T1000 (cell line): ENCODE results near the gene SHB.
"Not testable (repeated sequence)": the region's sequence is repeated elsewhere in the genome, so short reads cannot be mapped to it uniquely, and the experiment has no call there.

Experiments used
- DNase-seq: peaks from one replicate; lab custom pipeline; 2025; ENCODE audit warnings: mixed read lengths; lab: John Stamatoyannopoulos, UW

Gene SHB

GRCh38 chr9:37902796-37903646, 166.0 kb downstream of the SHB start:
- no peak for DNase-seq

DNA sequence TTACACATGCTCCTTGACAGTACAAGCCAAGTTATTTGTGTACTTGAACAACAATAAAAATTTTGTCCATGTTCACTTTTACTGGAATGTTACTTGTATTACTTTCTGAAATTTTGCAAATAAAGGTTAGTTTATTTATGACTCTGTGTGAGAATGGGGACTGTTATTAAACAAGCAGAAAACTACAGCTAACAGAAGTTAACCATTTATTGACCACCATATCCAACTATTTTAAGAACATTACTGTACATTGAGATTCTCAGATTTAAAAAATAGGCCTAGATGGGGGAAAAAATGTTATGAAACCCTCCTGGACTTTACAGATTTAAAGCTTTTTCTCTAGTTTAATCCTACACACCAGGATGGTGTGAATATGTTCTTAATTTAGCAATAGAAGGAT, 166.9 kb downstream of the SHB start:
- no peak for DNase-seq

GRCh38 chr9:37899041-37899440, 170.0 kb downstream of the SHB start:
- no peak for DNase-seq

DNA sequence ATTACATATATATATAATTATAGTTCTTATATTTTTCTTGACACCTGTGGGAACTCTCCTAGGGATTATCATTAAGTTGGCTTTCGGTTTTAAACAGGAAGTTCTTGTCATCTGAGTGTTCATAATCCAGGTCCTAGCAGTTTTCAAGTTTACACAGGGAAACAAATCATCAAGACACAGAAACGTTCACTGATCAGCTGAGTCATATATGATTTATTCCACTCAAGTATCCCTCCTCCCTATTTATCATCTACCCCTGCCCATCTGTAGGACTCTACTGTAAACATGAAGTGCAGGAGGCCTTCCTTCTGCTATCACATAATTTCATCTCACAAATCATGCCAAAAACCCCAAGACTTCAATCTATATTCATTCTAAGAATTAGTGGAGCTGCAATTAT, 171.4 kb downstream of the SHB start:
- DNase-seq: no peak

DNA sequence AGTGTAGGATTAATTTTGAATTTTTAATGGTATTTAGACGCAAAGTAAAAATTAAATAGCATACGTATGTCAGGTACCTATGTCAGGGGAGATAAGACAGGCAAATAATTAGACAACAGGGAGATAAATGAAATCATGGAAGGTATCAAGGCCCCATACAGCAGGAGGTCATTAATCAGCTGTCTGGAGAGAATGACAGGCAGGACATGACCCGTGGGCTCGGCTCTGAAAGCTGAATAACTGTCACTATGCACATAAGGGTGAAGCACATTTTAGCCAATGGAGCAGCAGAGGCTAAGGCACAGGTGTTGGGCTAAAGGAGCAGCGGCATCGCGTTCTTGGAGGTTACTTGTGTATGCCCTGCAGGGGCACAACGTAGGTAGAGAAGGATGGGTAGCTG, 177.0 kb downstream of the SHB start:
- no peak for DNase-seq

DNA sequence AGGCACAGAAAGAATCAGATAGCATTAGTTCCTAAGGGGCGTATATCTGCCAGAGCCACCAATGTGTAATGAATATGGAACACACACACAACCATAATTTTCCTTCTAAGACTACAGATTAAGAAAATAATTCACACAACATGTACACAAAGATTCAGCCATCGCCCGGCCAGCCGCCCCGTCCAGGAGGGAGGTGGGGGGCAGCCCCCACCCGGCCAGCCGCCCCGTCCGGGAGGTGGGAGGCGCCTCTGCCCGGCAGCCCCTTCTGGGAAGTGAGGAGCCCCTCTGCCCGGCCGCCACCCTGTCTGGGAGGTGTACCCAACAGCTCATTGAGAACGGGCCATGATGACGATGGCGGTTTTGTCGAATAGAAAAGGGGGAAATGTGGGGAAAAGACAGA, 178.0 kb downstream of the SHB start:
- DNase-seq: not testable (repeated sequence)

GRCh38 chr9:37889536-37889935, 179.5 kb downstream of the SHB start:
- no peak for DNase-seq

DNA sequence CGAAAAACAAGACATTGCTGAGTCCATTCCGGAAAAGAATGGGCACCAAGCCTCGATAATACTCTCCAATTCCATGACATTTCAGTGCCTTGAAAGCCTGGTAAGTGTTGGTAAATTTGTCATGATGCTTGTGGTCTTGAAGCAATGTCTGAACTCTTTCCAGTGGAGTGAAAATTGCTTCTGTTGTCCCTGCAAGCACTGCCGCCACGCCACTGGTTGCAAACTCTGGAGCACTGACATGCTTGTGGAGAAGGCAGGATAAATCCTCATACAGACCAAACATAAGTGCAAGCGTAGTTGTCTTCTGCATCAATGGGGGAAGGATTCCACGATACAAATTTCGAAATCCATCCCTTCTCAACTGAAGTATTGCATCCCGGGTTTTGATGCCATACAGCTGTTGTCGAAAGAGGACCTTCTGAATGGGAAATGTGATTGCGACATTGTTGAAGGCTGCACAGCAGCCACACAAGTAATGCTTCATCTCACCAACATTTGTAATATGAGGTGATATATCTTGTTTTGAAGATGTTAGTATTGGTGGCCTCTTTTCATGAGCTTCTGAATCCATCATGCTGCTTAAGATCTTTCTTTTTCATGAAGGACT, 180.9 kb downstream of the SHB start:
- DNase-seq: not testable (repeated sequence)

DNA sequence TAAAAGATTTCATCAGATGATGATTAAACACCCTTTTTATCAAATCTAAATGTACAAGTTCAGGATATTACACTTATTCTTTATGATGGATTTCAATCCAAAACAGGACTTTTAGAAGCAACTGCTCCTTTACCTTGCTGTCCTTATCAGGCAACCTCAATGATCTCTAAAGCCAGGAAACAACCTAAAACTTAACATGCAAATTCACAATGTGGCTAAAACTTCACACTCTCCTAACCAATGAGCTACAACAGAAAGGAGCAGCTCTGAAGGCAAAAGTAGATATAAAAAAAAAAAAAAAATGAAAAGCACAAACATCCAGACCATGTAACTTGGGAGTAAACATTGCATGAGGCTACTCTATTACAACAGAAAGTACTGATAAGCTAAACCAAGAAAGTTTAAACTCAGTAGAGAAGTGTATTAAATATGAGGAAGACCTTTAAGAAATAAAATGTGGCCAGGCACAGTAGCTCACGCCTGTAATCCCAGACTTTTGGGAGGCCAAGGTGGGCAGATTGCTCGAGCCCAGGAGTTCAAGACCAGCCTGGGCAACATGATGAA, 188.0 kb downstream of the SHB start:
- no peak for DNase-seq

DNA sequence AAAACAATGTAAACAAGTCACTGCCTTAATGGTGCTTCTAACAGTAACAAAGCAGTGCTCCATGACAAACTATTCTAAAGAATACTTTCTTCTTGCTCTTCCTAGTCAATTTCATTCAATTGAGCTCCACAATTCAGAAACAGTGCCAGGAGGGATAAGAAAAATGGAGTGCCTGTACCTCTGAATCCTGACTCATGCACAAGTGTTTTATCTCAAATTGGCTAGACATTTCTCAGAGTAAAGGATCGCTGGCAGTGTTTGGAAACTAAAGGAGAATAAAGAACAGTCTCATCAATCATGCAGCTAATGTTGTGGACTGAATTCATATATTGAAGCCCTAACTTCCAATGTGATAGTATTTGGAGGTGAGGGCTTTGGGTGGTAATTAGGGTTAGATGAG, 192.7 kb downstream of the SHB start:
- DNase-seq: no peak

- no peak for DNase-seq
Measured at GRCh38 chr9:37873955-37874354, 195.1 kb downstream of the SHB start.

GRCh38 chr9:37870799-37871176, 198.2 kb downstream of the SHB start:
- DNase-seq: no peak

DNA sequence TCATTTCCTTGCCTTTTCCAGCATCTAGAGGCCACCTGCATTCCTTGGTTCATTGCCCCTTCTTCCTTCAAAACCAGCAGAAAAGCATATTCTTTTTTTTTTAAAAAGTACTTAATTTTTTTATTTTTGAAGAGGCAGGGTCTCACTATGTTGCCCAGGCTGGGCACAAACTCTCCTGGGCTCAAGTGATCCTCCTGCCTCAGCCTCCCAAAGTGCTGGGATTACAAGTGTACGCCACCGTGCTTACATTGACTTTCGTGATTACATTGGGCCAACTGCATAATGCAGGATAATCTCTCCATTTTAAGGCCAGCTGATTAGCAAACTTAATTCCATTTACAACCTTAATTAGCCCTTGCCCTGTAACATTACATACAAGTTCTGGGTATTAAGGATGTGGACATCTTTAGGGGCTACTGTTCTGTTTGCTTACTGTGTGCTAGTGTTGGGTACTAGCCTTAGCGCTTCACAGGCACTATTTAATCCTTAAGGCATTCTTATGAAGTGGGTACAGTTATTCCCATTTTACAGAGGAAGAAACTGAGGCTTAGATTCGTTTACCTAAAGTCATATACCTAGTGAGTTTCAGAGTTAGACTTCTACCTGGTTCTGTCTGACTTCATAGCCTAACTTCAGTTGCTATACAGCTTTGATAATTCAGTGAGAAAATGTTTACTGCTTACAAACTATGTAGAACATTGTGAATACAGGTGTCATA, 198.8 kb downstream of the SHB start:
- DNase-seq: no peak
